Body of pancreas (tissue), 4 donors: Measurements from ENCODE around the gene CRYBA4. TPM values are rescaled to one million over a fixed set of nuclear protein-coding genes. Genes with fewer than 3 reads are reported as not detected.
A peak's percentile ranks its signal among the peaks of the same experiment; 100 is the strongest.

Experiments used
- ATAC-seq: fragments of 150-250 bp; one replicate; pipeline ENCODE4 v1.9.1; 2016
- DNase-seq, 4 donors: peaks; one replicate each; pipeline ENCODE4 v3.0.0-alpha.2; 2019
- H3K27ac ChIP-seq, 4 donors: fragments of 200-600 bp; sonication (generic); 1 replicate in 3 of 4; 2 replicates in 1 of 4; pipeline versions ENCODE4 v1.5.1 to v1.6.1; 2016 to 2019; ENCODE audit warnings: mild to moderate bottlenecking in 1 of 4, mixed read lengths in 1 of 4, moderate library complexity in 1 of 4
- H3K27me3 ChIP-seq, 2 donors: fragments of 200-600 bp; sonication (generic); one replicate each; pipeline ENCODE4 v1.6.0; 2016; ENCODE audit warnings: mild to moderate bottlenecking in 1 of 2
- H3K36me3 ChIP-seq, 2 donors: fragments of 200-600 bp; sonication (generic); replicated peaks in 1 of 2; 2 replicates each; pipeline ENCODE4 v1.5.1; 2016; ENCODE audit warnings: low read depth in 2 of 2; ENCODE audit not compliant: insufficient read depth in 1 of 2
- H3K4me1 ChIP-seq: fragments of 200-600 bp; sonication (generic); one replicate; pipeline ENCODE4 v1.6.0; 2016
- H3K4me3 ChIP-seq, 2 donors: fragments of 200-600 bp; sonication (generic); 1 replicate in 1 of 2; 2 replicates in 1 of 2; pipeline ENCODE4 v1.5.1; 2016 to 2019
- H3K9me3 ChIP-seq, 3 donors: fragments of 200-600 bp; sonication (generic); 1 replicate in 2 of 3; 2 replicates in 1 of 3; pipeline ENCODE4 v1.5.1; 2016
- POLR2A ChIP-seq, 3 donors: fragments of 450-650 bp; IDR thresholded peaks; one replicate each; pipeline ENCODE4 v1.6.1; 2016; ENCODE audit warnings: antibody characterized with exemption in 3 of 3, mild to moderate bottlenecking in 2 of 3
- WGBS, 2 donors: methylation state at CpG; one replicate each; pipeline ENCODE4 v1.1.5; 2017; 5-methylcytosine and 5-hydroxymethylcytosine counted together
- intact Hi-C: fragments of 100-400 bp; cut with DNase I; formaldehyde crosslinking; loops from one replicate; pipeline ENCODE4 v1.15.1; 2023
- total RNA-seq, 2 donors: library from RNA; depleted of rRNA; stranded (reverse); fragments of >200 nt; gene quantifications; one replicate each; pipeline ENCODE4 v1.1.0, GENCODE V29; 2016
- TF ChIP-seq, protein P1 (sequence below), 7 experiments: fragments of 450-650 bp in 4 of 7; fragments of 200-600 bp in 3 of 7; sonication (generic) in 3 of 7; IDR thresholded peaks; one replicate each; pipeline ENCODE4 v1.5.1; 2016 to 2019; ENCODE audit warnings: antibody characterized with exemption in 7 of 7

Gene CRYBA4
- total RNA-seq, 2 donors from 2014 or later: not detected

DNA sequence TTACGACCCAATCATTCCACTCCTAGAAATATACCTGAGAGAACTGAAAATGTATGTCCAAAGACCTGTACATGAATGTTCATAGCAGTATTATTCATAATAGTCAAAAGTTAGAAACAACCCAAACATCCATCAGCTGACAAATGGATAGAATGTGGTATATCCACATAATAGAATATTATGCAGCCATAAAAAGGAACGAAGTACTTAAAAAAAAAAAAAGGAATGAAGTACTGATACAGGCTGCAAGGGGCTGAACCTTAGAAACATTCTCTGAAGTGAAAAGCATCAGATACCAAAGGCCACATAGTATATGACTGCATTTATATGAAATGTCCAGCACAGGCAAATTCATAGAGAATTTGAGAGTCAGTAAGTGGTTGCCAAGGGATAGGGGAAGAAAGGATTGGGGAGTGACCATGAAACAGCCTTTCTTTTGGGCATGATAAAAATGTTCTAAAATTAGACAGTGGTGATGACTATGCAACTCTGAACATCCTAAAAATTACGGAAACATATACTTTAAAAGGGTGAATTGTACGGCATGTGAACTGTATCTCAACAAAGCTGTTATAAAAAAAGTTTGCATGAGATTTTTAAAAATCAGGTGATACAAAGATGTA, 33.7 kb upstream of the CRYBA4 start:
- Histone ChIP-seq H3K36me3 (no peaks in the 10 kb centered on the region), H3K27me3 (no peaks in the 10 kb centered on the region), H3K4me1 (peaks cover 28% of the 10 kb centered on the region), H3K27ac (peak overlapping the region in 1 of 4 donors; percentile 85), H3K4me3 (no peak overlapping the region), H3K9me3 (no peaks in the 10 kb centered on the region)
- intact Hi-C loops: no loop called here
- ATAC-seq: no peak
- WGBS, 2 donors: 92 to 95% methylated on average over 4 of the region's 4 CpGs
- no peak for DNase-seq
- no peak for TF ChIP-seq POLR2A (IDR thresholded peaks at IDR 0.05)
- TF ChIP-seq, protein P1, sequence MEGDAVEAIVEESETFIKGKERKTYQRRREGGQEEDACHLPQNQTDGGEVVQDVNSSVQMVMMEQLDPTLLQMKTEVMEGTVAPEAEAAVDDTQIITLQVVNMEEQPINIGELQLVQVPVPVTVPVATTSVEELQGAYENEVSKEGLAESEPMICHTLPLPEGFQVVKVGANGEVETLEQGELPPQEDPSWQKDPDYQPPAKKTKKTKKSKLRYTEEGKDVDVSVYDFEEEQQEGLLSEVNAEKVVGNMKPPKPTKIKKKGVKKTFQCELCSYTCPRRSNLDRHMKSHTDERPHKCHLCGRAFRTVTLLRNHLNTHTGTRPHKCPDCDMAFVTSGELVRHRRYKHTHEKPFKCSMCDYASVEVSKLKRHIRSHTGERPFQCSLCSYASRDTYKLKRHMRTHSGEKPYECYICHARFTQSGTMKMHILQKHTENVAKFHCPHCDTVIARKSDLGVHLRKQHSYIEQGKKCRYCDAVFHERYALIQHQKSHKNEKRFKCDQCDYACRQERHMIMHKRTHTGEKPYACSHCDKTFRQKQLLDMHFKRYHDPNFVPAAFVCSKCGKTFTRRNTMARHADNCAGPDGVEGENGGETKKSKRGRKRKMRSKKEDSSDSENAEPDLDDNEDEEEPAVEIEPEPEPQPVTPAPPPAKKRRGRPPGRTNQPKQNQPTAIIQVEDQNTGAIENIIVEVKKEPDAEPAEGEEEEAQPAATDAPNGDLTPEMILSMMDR (IDR thresholded peaks at IDR 0.05): no peak

DNA sequence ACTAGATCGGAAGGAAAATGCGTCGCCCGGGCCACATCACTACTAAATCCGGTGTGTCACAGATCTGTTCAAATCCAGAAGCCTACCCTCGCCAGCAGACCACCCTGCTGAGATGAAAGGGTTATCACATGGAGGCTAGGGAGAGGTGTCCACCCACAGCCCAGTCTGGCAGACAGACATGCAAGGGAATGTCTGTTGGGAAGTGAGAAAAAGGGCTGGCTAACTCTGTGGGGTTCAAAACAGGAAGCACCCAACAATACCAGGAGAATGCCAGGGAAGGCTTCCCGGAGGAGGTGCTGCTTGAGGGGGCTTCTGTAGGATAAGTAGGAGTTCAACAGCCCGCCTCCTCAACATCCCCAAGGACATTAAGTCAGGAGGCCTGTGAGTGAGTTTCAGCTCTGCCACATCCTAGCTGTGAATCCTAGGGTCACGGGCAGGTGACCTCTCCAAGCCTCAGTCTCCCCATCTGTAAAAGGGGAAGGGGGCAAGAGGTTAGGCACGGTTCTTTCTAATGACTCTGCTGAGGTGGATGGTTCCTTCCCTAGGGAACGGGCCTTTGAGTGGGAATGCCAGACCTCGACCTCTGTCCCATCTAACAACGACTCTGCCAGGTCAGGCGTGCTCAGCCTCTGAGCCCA, 32.9 kb upstream of the CRYBA4 start:
- no peaks in the 10 kb centered on the region for H3K9me3 ChIP-seq
- WGBS, 2 donors: 54 to 82% methylated on average over 8 to 14 of the region's 14 CpGs
- DNase-seq: no peak
- ATAC-seq: no peak
- H3K27ac ChIP-seq: peak overlapping the region in 3 of 4 donors; percentile 79 to 85 (median 80)
- H3K4me3 ChIP-seq: peak overlapping the region; percentile 89 to 100
- H3K36me3 ChIP-seq: no peaks in the 10 kb centered on the region
- peaks cover 28% of the 10 kb centered on the region for H3K4me1 ChIP-seq
- TF ChIP-seq POLR2A (IDR thresholded peaks at IDR 0.05): no peak
- TF ChIP-seq, protein P1 (IDR thresholded peaks at IDR 0.05): no peak
- H3K27me3 ChIP-seq: no peaks in the 10 kb centered on the region
- intact Hi-C loops: no loop called here

DNA sequence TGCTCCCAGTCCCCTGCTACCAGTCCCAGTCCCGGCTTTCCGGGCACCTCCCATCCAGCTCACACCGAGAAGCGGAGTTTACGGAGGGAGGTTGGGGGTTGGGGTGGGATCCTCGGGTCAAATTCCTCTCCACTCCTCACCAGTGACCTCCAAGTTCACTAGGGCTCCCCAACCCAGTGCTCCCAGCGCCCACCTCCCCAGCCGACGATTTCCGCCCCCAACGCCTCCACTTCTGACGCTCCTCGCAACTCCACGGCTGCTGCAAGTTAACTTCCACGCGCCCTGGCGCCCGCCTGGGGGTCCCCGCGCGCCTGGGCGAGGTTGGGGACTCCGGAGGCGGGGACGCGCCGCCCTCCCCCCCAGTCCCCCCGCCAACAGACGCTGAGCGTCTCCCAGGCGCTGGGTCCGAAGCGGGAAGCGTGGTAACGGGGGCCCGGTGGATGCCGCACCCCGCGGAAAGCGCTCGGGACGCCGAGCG, 32.4 kb upstream of the CRYBA4 start:
- intact Hi-C loops: no loop called here
- peak; percentile 34 for ATAC-seq
- H3K4me3 ChIP-seq: peak overlapping the region; percentile 89 to 100
- peaks cover 28% of the 10 kb centered on the region for H3K4me1 ChIP-seq
- H3K27me3 ChIP-seq: no peaks in the 10 kb centered on the region
- H3K27ac ChIP-seq: peak overlapping the region; percentile 22 to 85 (median 80)
- no peaks in the 10 kb centered on the region for H3K36me3 ChIP-seq
- peak; percentile 32 to 56 (median 47) for DNase-seq
- WGBS, 2 donors: 0 to 1% methylated on average over 11 to 29 of the region's 44 CpGs
- TF ChIP-seq, protein P1 (IDR thresholded peaks at IDR 0.05): no peak
- no peak for TF ChIP-seq POLR2A (IDR thresholded peaks at IDR 0.05)
- no peaks in the 10 kb centered on the region for H3K9me3 ChIP-seq

DNA sequence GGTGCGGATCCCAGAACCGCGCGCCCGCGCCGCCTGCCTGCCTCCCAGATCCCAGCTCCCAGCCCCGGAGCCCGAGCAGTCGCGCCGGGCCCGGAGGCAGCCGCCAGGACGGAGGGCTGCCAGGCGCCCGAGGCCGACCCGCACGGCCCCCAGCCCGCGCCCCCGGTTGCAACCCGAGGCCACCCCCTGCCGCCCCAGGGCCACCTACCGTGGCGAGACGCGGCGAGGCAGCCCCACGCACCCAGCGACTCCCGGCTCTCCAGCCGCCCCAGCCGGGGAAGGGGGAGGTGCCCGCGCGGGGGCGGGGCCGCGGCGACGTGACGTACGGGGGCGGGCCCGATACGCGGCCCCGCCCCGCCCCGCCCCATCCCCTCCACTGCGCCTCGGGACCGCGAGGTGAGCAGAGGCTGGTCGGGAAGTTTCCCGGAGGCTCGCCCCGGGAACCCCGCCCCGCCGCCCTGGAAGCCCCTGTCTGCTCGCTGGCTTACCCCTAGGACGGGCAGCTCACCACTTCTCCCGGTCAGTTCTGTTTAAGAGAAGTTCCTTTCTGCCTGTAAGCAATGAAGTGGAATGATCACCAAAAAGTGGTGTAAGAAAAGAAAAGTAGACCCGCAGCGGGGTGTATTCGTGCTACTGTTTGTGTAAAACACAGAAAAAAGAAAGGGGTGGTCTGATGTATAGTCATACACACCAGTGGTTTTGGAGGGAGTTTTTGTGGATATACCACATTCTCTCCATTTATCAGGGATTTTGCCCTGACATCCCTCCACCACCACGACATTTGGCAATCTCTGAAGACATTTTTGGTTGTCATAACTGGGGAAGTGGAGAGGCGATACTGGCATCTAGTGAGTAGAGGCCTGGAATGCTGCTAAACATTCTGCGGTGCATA, 31.7 kb upstream of the CRYBA4 start, which contains the start of gene TPST2:
TSS of gene TPST2 (minus strand) at position 288 of the 892 bp plus-strand sequence. CDS start 48,502 bp downstream, outside the sequence.
- intact Hi-C loops: no loop called here
- WGBS, 2 donors: 1% methylated on average over 18 to 46 of the region's 72 CpGs
- peak; percentile 97 for ATAC-seq
- TF ChIP-seq, protein P1 (IDR thresholded peaks at IDR 0.05): peak in 3 of 7 experiments; percentile 12 to 27 (median 14)
- peak; percentile 30 to 68 (median 61) for TF ChIP-seq POLR2A (IDR thresholded peaks at IDR 0.05)
- Histone ChIP-seq H3K4me3 (peak within 1 kb of the TSS; percentile 89 to 100), H3K9me3 (no peaks in the 10 kb centered on the region), H3K27me3 (no peaks in the 10 kb centered on the region), H3K4me1 (peaks cover 23% of the 10 kb centered on the region), H3K27ac (peak within 1 kb of the TSS; percentile 44 to 85 (median 80)), H3K36me3 (no peaks in the 10 kb centered on the region)
- peak; percentile 72 to 83 (median 78) for DNase-seq
